Amniotic epithelial cell (primary cell): ENCODE results near the gene LRRC30.

Experiments
- DNase-seq: peaks from one replicate; pipeline ENCODE4 v3.0.0-alpha.2; 2010; ENCODE audit warnings: low read depth

Gene LRRC30

GRCh38 chr18:7237673-7238272, 6.9 kb downstream of the LRRC30 start:
- no peak for DNase-seq

GRCh38 chr18:7242926-7243325, 12.0 kb downstream of the LRRC30 start:
- DNase-seq: no peak

GRCh38 chr18:7248877-7249276, 18.0 kb downstream of the LRRC30 start:
- no peak for DNase-seq

GRCh38 chr18:7254163-7254562, 23.3 kb downstream of the LRRC30 start:
- DNase-seq: no peak

GRCh38 chr18:7255054-7255453, 24.2 kb downstream of the LRRC30 start:
- DNase-seq: no peak

GRCh38 chr18:7255643-7256042, 24.8 kb downstream of the LRRC30 start:
- no peak for DNase-seq

- no peak for DNase-seq
These were observed 25.9 kb downstream of the LRRC30 start for GRCh38 chr18:7256618-7257425.

- DNase-seq: no peak
These were observed 26.5 kb downstream of the LRRC30 start for GRCh38 chr18:7257426-7257740.

- no peak for DNase-seq
These were observed 28.6 kb downstream of the LRRC30 start for GRCh38 chr18:7259475-7259874.

- no peak for DNase-seq
These were observed 30.3 kb downstream of the LRRC30 start for GRCh38 chr18:7261199-7261598.

- no peak for DNase-seq
These were observed 37.1 kb downstream of the LRRC30 start for GRCh38 chr18:7267973-7268372.

- DNase-seq: no peak
These were observed 39.1 kb downstream of the LRRC30 start for GRCh38 chr18:7269942-7270341.

GRCh38 chr18:7272311-7273049, 41.6 kb downstream of the LRRC30 start:
- DNase-seq: peak; percentile 73

GRCh38 chr18:7273301-7273921, 42.5 kb downstream of the LRRC30 start:
- peak; percentile 26 for DNase-seq

- DNase-seq: no peak
These were observed 50.7 kb downstream of the LRRC30 start for GRCh38 chr18:7281579-7281978.
